ENCODE results near the gene E2F6. TPM values are rescaled to one million over a fixed set of nuclear protein-coding genes. Genes with fewer than 3 reads are reported as not detected.

E2F6 gene
- total and polyA plus RNA-seq, 2 of the 8 experiments (the other 6 are each of a cell fraction or from before 2014, with no cell fraction given) = 8.3 to 14.9 TPM

DNA sequence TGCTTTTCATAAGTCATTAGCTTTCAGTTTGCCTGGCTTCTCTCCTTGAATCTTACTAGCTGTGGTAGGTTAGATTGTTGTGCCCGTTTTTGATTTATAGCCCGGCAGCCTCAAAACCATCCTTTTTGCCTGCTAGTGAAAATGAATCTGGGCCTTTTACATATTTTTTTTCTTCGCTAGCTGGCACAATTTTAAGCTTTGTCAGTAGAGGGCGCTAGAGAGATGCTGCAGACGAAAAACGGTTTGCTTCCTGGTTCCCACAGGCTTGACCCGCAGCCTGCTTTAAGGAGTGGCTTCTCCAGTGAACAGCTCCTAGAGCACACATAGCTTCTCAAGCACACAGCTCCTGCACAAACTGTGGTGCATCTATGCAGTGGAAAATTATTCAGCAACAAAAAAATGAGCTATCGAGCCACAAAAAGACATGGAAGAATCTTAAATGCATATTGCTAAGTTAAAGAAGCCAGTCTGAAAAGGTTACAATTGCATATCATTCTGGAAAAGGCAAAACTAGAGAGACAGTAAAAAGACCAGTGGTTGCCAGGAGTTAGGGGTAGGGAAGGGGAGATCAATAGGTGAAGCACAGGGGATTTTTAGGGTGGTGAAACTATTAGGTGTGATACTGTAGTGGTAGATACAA, 47.9 kb downstream of the E2F6 start (continued):
- TF ChIP-seq, protein P1, sequence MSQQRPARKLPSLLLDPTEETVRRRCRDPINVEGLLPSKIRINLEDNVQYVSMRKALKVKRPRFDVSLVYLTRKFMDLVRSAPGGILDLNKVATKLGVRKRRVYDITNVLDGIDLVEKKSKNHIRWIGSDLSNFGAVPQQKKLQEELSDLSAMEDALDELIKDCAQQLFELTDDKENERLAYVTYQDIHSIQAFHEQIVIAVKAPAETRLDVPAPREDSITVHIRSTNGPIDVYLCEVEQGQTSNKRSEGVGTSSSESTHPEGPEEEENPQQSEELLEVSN (IDR thresholded peaks at IDR 0.05) = no peak

Measured in H1 (cell line).